Fibroblast of skin of left quadriceps (primary cell): ENCODE measurements around the gene HOXA1.
"Not testable (repeated sequence)": the region's sequence is repeated elsewhere in the genome, so short reads cannot be mapped to it uniquely, and the experiment has no call there.

Experiments used
- DNase-seq, 2 experiments: peaks; one replicate each; pipeline ENCODE4 v3.0.0-alpha.2; 2013; ENCODE audit warnings: low read depth in 2 of 2

Gene HOXA1

GRCh38 chr7:27046854-27047549 lies 48.8 kb downstream of the HOXA1 start:
- DNase-seq: no peak

- DNase-seq: not testable (repeated sequence)
These were observed 49.8 kb downstream of the HOXA1 start for GRCh38 chr7:27045972-27046371.

GRCh38 chr7:27045066-27045465 lies 50.7 kb downstream of the HOXA1 start:
- DNase-seq: not testable (repeated sequence)
